ENCODE results near the gene DLGAP1.

DNA sequence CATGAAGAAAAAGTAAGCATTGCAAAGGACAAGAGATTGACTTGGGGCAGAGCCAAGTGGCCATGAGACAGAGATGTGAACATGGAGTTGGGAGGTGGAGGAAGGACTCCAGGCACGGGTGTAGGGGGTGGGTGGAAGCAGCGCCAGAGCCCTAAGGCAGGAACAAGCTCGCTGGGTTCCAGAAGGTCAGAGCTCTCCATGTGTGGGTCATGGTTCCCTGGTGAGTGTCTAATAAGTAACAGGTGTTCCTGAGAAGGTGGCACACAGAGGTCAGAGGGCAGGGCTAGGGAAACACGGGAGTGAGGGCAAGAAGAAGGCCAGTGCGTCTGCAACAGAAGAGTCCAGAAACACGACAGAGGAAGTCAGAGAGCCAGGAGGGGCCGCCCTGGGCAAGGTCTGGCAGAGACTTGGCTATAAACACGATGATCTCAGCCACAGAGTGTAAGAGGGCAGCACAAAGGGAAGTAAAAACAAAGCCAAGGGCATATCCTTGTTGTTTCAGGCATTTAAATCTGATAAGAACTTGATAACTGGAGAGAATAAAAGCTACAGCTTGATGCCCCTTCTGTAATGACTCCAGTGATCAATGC, 744.3 kb downstream of the DLGAP1 start:
- TF ChIP-seq, protein P1, sequence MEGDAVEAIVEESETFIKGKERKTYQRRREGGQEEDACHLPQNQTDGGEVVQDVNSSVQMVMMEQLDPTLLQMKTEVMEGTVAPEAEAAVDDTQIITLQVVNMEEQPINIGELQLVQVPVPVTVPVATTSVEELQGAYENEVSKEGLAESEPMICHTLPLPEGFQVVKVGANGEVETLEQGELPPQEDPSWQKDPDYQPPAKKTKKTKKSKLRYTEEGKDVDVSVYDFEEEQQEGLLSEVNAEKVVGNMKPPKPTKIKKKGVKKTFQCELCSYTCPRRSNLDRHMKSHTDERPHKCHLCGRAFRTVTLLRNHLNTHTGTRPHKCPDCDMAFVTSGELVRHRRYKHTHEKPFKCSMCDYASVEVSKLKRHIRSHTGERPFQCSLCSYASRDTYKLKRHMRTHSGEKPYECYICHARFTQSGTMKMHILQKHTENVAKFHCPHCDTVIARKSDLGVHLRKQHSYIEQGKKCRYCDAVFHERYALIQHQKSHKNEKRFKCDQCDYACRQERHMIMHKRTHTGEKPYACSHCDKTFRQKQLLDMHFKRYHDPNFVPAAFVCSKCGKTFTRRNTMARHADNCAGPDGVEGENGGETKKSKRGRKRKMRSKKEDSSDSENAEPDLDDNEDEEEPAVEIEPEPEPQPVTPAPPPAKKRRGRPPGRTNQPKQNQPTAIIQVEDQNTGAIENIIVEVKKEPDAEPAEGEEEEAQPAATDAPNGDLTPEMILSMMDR (IDR thresholded peaks at IDR 0.05; ENCODE audit: insufficient read depth, low read length, poor library complexity, severe bottlenecking) = no peak
- no peak for TF ChIP-seq EZH2phosphoT487 (conservative IDR thresholded peaks at IDR 0.05; ENCODE audit: low read length)
